NT2/D1 (cell line): ENCODE data around the gene POT1.

Experiments used
- SUZ12 ChIP-seq: IDR thresholded peaks from 2 replicates; pipeline ENCODE4 v1.6.1; 2011; ENCODE audit not compliant: insufficient read length, insufficient read depth; ENCODE audit errors: extremely low read depth
- ZNF274 ChIP-seq: IDR thresholded peaks from 2 replicates; pipeline ENCODE4 v1.6.1; 2011; ENCODE audit warnings: mild to moderate bottlenecking, low read depth, low read length

DNA sequence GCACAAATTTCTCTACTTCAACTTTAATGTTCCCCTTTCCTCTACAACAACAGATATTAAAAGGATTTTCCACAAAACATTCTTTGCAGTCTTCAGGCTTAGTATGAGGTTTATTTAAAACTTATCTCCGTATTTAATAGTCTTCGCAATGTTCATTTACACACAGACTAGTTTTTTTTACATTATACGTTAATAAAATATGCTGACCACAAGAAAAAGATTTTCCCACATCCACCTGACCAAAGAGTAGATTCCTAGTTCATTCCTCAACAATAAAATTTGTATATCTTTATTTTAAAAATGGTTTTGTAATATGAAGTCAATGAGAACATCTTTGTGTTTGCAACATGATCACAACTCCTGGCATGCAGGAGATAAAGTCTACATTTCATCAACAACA is 42.4 kb downstream of the POT1 start:
- TF ChIP-seq SUZ12, result no peak
- no peak for TF ChIP-seq ZNF274
